Suppressor macrophage treated with lipopolysaccharide for 4 hours (primary cell): Measurements from ENCODE around the gene USP24.
A peak's percentile ranks its signal among the peaks of the same experiment; 100 is the strongest.
"Not testable (repeated sequence)": the region's sequence is repeated elsewhere in the genome, so short reads cannot be mapped to it uniquely, and the experiment has no call there.

Experiments used
- DNase-seq: peaks from one replicate; pipeline ENCODE4 v3.0.0-alpha.2; 2020

The USP24 gene

GRCh38 chr1:55031098-55031497, 184.1 kb downstream of the USP24 start:
- DNase-seq, result not testable (repeated sequence)

DNA sequence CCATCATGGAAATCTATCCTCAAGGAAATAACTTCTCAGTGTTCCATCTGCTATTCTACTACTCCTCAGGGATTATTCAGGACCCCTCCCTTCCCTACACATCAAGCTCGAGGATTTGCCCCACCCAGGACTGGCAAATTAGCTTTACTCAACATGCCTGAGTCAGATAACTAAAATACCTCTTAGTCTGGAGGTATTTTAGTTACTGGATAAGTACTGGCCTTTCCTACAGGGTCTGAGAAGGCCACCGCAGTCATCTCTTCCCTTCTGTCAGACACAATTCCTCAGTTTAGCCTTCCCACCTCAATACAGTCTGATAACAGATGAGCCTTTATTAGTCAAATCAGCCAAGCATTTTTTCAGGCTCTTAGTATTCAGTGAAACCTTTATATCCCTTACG, 188.5 kb downstream of the USP24 start:
- not testable (repeated sequence) for DNase-seq

DNA sequence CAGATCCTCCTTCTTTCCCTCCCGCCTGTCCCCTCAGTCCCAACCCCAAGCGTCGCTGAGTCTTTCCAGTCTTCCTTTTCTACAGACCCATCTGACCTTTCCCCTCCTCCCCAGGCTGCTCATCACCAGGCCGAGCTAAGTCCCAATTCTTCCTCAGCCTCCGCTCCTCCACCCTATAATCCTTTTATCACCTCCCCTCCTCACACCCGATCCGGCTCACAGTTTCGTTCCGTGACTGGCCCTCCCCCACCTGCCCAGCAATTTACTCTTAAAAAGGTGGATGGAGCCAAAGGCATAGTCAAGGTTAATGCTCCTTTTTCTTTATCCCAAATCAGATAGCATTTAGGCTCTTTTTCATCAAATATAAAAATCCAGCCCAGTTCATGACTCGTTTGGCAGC, 191.0 kb downstream of the USP24 start:
- not testable (repeated sequence) for DNase-seq

DNA sequence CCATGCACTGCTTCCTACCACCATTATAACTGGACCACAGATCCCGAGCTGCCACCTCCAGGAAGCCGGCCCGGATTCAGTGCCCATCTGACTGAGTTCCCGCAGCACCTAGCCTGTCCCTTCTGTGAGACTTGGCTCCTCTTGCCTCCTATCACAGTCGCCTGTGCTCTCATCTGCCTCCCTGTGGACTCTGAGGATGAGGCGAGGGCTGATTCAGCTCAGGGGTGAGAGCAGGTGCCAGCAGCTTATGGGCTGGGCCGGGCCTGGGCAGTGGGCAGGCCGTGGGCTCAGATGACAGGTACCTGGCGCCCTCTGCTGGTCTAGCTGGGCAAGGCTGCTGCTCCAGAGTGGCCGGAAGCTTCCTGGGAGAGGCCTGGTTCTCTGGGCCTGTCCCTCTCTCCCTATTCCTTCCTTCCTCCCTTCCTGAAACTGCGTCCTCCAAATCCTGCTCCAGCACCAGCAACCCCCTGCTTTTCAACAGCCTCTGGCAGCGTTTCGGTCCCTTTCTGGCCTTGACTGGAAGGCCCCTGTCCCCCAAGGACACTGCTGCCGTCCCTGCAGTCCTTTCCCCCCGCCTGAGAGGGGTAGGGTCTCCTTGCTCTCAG, 193.1 kb downstream of the USP24 start:
- DNase-seq, result peak; percentile 78

- DNase-seq, result no peak
Observed at GRCh38 chr1:55018395-55018794, 196.8 kb downstream of the USP24 start.
